ENCODE measurements around the gene EGFR.

The EGFR gene

GRCh38 chr7:55233001-55233400 lies 214.2 kb downstream of the EGFR start:
- TF ChIP-seq CTCF (IDR thresholded peaks at IDR 0.05; ENCODE audit: borderline replicate concordance, extremely low read depth, low read length, poor library complexity, severe bottlenecking) (no peak), EZH2 (IDR thresholded peaks at IDR 0.05; ENCODE audit: borderline replicate concordance, low read depth, low read length, severe bottlenecking) (no peak)
- H2AFZ ChIP-seq (ENCODE audit: low read depth, low read length), result no peak overlapping the region
- H3K79me2 ChIP-seq (ENCODE audit: insufficient read depth, low read length), result no peaks in the 10 kb centered on the region
- ATAC-seq (ENCODE audit: insufficient read depth, low read depth) (no peak), DNase-seq (no peak)
- H3K27me3 ChIP-seq (ENCODE audit: insufficient read depth, low read length, poor library complexity), result no peaks in the 10 kb centered on the region
- no peak overlapping the region for H3K27ac ChIP-seq (ENCODE audit: low read length)
- H3K4me3 ChIP-seq (ENCODE audit: low read depth in 1 of 2, low read length in 2 of 2), result no peak overlapping the region
- no peaks in the 10 kb centered on the region for H3K9me3 ChIP-seq (ENCODE audit: insufficient read depth, low read length, severe bottlenecking)
- no peaks in the 10 kb centered on the region for H3K36me3 ChIP-seq (ENCODE audit: insufficient read depth, low read length)
- H3K4me1 ChIP-seq (ENCODE audit: insufficient read depth, low read length), result no peaks in the 10 kb centered on the region
- H3K4me2 ChIP-seq (ENCODE audit: insufficient read depth, low read length), result no peak overlapping the region
- no peak overlapping the region for H3K9ac ChIP-seq (ENCODE audit: low read depth, low read length)
- H4K20me1 ChIP-seq (ENCODE audit: insufficient read depth, low read length), result no peaks in the 10 kb centered on the region

- no peaks in the 10 kb centered on the region for H4K20me1 ChIP-seq (ENCODE audit: insufficient read depth, low read length)
- TF ChIP-seq CTCF (IDR thresholded peaks at IDR 0.05; ENCODE audit: borderline replicate concordance, extremely low read depth, low read length, poor library complexity, severe bottlenecking) (no peak), EZH2 (IDR thresholded peaks at IDR 0.05; ENCODE audit: borderline replicate concordance, low read depth, low read length, severe bottlenecking) (no peak)
- H3K27ac ChIP-seq (ENCODE audit: low read length), result no peak overlapping the region
- no peaks in the 10 kb centered on the region for H3K79me2 ChIP-seq (ENCODE audit: insufficient read depth, low read length)
- H3K9ac ChIP-seq (ENCODE audit: low read depth, low read length), result no peak overlapping the region
- no peaks in the 10 kb centered on the region for H3K36me3 ChIP-seq (ENCODE audit: insufficient read depth, low read length)
- no peaks in the 10 kb centered on the region for H3K9me3 ChIP-seq (ENCODE audit: insufficient read depth, low read length, severe bottlenecking)
- H3K4me1 ChIP-seq (ENCODE audit: insufficient read depth, low read length), result no peaks in the 10 kb centered on the region
- H2AFZ ChIP-seq (ENCODE audit: low read depth, low read length), result no peak overlapping the region
- DNase-seq, result no peak
- H3K4me2 ChIP-seq (ENCODE audit: insufficient read depth, low read length), result no peak overlapping the region
- no peaks in the 10 kb centered on the region for H3K27me3 ChIP-seq (ENCODE audit: insufficient read depth, low read length, poor library complexity)
- no peak for ATAC-seq (ENCODE audit: insufficient read depth, low read depth)
- H3K4me3 ChIP-seq (ENCODE audit: low read depth in 1 of 2, low read length in 2 of 2), result no peak overlapping the region
Measured at GRCh38 chr7:55234408-55234807, 215.6 kb downstream of the EGFR start.

GRCh38 chr7:55235115-55235514 lies 216.3 kb downstream of the EGFR start:
- no peak for ATAC-seq (ENCODE audit: insufficient read depth, low read depth)
- DNase-seq, result no peak
- H3K4me3 ChIP-seq (ENCODE audit: low read depth in 1 of 2, low read length in 2 of 2), result no peak overlapping the region
- TF ChIP-seq CTCF (IDR thresholded peaks at IDR 0.05; ENCODE audit: borderline replicate concordance, extremely low read depth, low read length, poor library complexity, severe bottlenecking) (no peak), EZH2 (IDR thresholded peaks at IDR 0.05; ENCODE audit: borderline replicate concordance, low read depth, low read length, severe bottlenecking) (no peak)
- H3K27ac ChIP-seq (ENCODE audit: low read length), result no peak overlapping the region
- no peak overlapping the region for H3K9ac ChIP-seq (ENCODE audit: low read depth, low read length)
- H3K4me1 ChIP-seq (ENCODE audit: insufficient read depth, low read length), result no peaks in the 10 kb centered on the region
- no peaks in the 10 kb centered on the region for H3K36me3 ChIP-seq (ENCODE audit: insufficient read depth, low read length)
- no peaks in the 10 kb centered on the region for H3K27me3 ChIP-seq (ENCODE audit: insufficient read depth, low read length, poor library complexity)
- no peaks in the 10 kb centered on the region for H3K79me2 ChIP-seq (ENCODE audit: insufficient read depth, low read length)
- no peak overlapping the region for H2AFZ ChIP-seq (ENCODE audit: low read depth, low read length)
- H3K4me2 ChIP-seq (ENCODE audit: insufficient read depth, low read length), result no peak overlapping the region
- H4K20me1 ChIP-seq (ENCODE audit: insufficient read depth, low read length), result no peaks in the 10 kb centered on the region
- H3K9me3 ChIP-seq (ENCODE audit: insufficient read depth, low read length, severe bottlenecking), result no peaks in the 10 kb centered on the region

- H3K4me3 ChIP-seq (ENCODE audit: low read depth in 1 of 2, low read length in 2 of 2), result no peak overlapping the region
- H3K4me1 ChIP-seq (ENCODE audit: insufficient read depth, low read length), result no peaks in the 10 kb centered on the region
- H3K36me3 ChIP-seq (ENCODE audit: insufficient read depth, low read length), result no peaks in the 10 kb centered on the region
- no peak overlapping the region for H3K4me2 ChIP-seq (ENCODE audit: insufficient read depth, low read length)
- H3K79me2 ChIP-seq (ENCODE audit: insufficient read depth, low read length), result no peaks in the 10 kb centered on the region
- H3K9me3 ChIP-seq (ENCODE audit: insufficient read depth, low read length, severe bottlenecking), result no peaks in the 10 kb centered on the region
- no peak overlapping the region for H3K27ac ChIP-seq (ENCODE audit: low read length)
- no peak overlapping the region for H2AFZ ChIP-seq (ENCODE audit: low read depth, low read length)
- H3K27me3 ChIP-seq (ENCODE audit: insufficient read depth, low read length, poor library complexity), result no peaks in the 10 kb centered on the region
- TF ChIP-seq CTCF (IDR thresholded peaks at IDR 0.05; ENCODE audit: borderline replicate concordance, extremely low read depth, low read length, poor library complexity, severe bottlenecking), result no peak
- no peak for TF ChIP-seq EZH2 (IDR thresholded peaks at IDR 0.05; ENCODE audit: borderline replicate concordance, low read depth, low read length, severe bottlenecking)
- no peak for ATAC-seq (ENCODE audit: insufficient read depth, low read depth)
- no peak overlapping the region for H3K9ac ChIP-seq (ENCODE audit: low read depth, low read length)
- no peak for DNase-seq
- H4K20me1 ChIP-seq (ENCODE audit: insufficient read depth, low read length), result no peaks in the 10 kb centered on the region
Measured at GRCh38 chr7:55235801-55236200, 217.0 kb downstream of the EGFR start.
